MCF 10A (cell line): ENCODE results near the gene WNT5B. TPM values are rescaled to one million over a fixed set of nuclear protein-coding genes. Genes with fewer than 3 reads are reported as not detected.

Source experiments
- BruUV-seq: library from RNA; stranded (reverse); fragments of 400-500 nt; replicated peaks from 2 replicates; lab custom pipeline; 2021; lab: Mats Ljungman, UMichigan
- CTCF ChIA-PET: fragments of 300-600 bp; sonication (Branson Sonifier 250); formaldehyde crosslinking; extraction: SDS; loops from one replicate; lab custom pipeline; 2021; ENCODE audit warnings: antibody characterized with exemption, inconsistent platforms; lab: Yijun Ruan, JAX
- POLR2A ChIA-PET: fragments of 300-600, 350-650 bp; sonication (Branson Sonifier 250); formaldehyde crosslinking; extraction: SDS; loops from one replicate; lab custom pipeline; 2020; ENCODE audit warnings: antibody characterized with exemption, inconsistent platforms; lab: Yijun Ruan, JAX
- DNase-seq: peaks from one replicate; pipeline ENCODE4 v3.0.0-alpha.2; 2018; ENCODE audit not compliant: unreplicated experiment
- H3K27ac Mint-ChIP-seq: one replicate; pipeline ENCODE4 v1.8.0; 2022; ENCODE audit warnings: mild to moderate bottlenecking, low read depth, mixed read lengths; ENCODE audit not compliant: unreplicated experiment
- H3K27me3 Mint-ChIP-seq: one replicate; pipeline ENCODE4 v1.8.0; 2022; ENCODE audit warnings: mixed read lengths; ENCODE audit not compliant: insufficient read depth, unreplicated experiment
- H3K36me3 Mint-ChIP-seq: one replicate; pipeline ENCODE4 v1.8.0; 2022; ENCODE audit warnings: mild to moderate bottlenecking, moderate library complexity, mixed read lengths; ENCODE audit not compliant: insufficient read depth, unreplicated experiment
- H3K4me1 Mint-ChIP-seq: one replicate; pipeline ENCODE4 v1.8.0; 2022; ENCODE audit warnings: mixed read lengths; ENCODE audit not compliant: insufficient read depth, unreplicated experiment
- H3K4me3 Mint-ChIP-seq: one replicate; pipeline ENCODE4 v1.8.0; 2022; ENCODE audit warnings: mild to moderate bottlenecking, moderate library complexity, mixed read lengths; ENCODE audit not compliant: unreplicated experiment
- H3K9me3 Mint-ChIP-seq: one replicate; pipeline ENCODE4 v1.8.0; 2022; ENCODE audit warnings: mixed read lengths; ENCODE audit not compliant: unreplicated experiment
- CTCF ChIP-seq: fragments of 200-600 bp; IDR thresholded peaks from one replicate; pipeline ENCODE4 v1.8.0; 2022; ENCODE audit warnings: antibody characterized with exemption, mild to moderate bottlenecking; ENCODE audit not compliant: unreplicated experiment
- intact Hi-C: fragments of 100-400 bp; cut with micrococcal nuclease; formaldehyde crosslinking; loops from 2 replicates; pipeline ENCODE4 v1.14.1; 2022
- total RNA-seq: library from RNA; stranded (reverse); gene quantifications from 2 replicates; pipeline ENCODE4 v1.2.3, GENCODE V29; 2022

The WNT5B gene
- total RNA-seq, 1 experiment from 2014 or later, result 0.21 TPM

DNA sequence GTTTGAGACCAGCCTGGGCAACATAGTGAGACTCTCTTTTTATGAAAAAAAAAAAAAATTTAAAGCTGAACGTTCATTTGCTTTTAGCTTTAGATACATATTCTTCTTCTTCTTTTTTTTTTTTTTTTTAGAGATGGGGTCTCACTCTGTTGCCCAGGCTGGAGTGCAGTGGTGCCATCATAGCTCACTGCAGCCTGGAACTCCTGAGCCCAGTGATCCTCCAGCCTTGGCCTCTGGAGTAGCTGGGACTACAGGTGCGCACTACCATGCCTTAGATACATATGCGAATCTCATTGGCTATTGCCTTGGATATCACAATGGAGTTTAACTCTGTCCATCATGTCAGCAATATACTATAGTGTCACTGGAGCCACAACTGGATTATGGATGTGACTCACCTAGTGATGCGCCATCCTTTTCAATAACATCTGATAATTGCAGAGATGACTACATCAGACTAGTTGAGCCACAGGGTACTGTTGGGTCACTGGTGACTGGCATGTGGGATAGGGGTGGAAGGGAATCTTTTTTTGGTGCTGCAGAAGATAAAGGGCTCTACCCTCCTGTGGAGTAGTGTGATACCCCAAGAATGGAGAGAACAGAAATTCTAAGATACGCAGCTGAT lies 59.2 kb downstream of the WNT5B start:
- Mint-ChIP-seq H3K4me1 (peaks cover 8% of the 10 kb centered on the region), H3K27ac (no peak overlapping the region), H3K9me3 (no peaks in the 10 kb centered on the region), H3K36me3 (peaks cover 7% of the 10 kb centered on the region), H3K27me3 (no peaks in the 10 kb centered on the region), H3K4me3 (no peak overlapping the region)
- no TSS peak for BruUV-seq
- intact Hi-C loops, result no loop called here
- TF ChIP-seq CTCF, result no peak
- CTCF ChIA-PET, result interaction anchor here (0.8 to 1.5 kb wide), 3 partner anchors 9 to 102 kb away, joined by 3 to 4 read pairs (median 3); no protein-coding TSS in a partner anchor
- POLR2A ChIA-PET, result interaction anchor here (0.7 to 1.4 kb wide), 4 partner anchors 9 to 76 kb away, joined by 3 to 4 read pairs (median 4); no protein-coding TSS in a partner anchor
- no peak for DNase-seq

DNA sequence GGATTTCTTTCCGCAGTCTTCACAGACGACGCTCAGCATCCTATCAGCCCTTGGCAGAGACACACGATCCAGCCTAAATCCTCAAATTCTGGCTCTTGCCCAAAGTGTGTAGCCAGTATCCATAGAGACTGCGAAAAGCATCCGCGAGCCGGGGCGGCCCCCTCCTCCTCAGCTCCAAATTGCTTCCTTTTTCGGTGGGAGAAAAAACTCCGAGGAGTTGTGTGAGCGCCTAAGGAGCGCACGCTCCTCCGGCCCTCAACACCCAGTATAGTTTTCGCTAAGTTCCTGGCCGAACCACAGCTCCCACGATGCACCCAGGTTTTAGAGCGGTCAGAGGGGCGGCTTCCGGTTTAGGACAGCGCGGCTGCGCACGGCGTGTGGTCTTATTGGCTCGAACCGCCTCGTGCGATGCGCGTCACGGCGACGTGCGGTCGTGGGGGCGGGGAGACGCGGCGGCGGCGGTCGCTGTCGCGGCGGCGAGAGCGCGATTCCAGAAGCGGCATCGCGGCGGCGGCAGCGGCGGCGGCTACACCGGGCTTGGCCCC lies 61.6 kb downstream of the WNT5B start, which contains the start of gene ADIPOR2:
ADIPOR2 (plus strand) TSS at position 493 of the 545 bp plus-strand sequence. CDS start 63,274 bp downstream, outside the sequence.
- no peaks in the 10 kb centered on the region for H3K9me3 Mint-ChIP-seq
- intact Hi-C loops, result loop anchor here (1.0 to 2.0 kb wide), 3 partner anchors 38 to 101 kb away; no protein-coding TSS in a partner anchor
- no peak for TF ChIP-seq CTCF
- ChIA-PET CTCF (interaction anchor here (0.6 to 1.7 kb wide), 9 partner anchors 18 to 250 kb away, joined by 3 to 6 read pairs (median 4); no protein-coding TSS in a partner anchor), POLR2A (interaction anchor here (0.7 to 4.1 kb wide), 17 partner anchors 7 to 98 kb away, joined by 3 to 53 read pairs (median 4); no protein-coding TSS in a partner anchor)
- peak within 1 kb of the TSS; percentile 98 for H3K27ac Mint-ChIP-seq
- DNase-seq, result peak; percentile 97
- peaks cover 8% of the 10 kb centered on the region for H3K4me1 Mint-ChIP-seq
- H3K36me3 Mint-ChIP-seq, result peaks cover 16% of the 10 kb centered on the region
- BruUV-seq, result no TSS peak
- peak within 1 kb of the TSS; percentile 80 for H3K4me3 Mint-ChIP-seq
- H3K27me3 Mint-ChIP-seq, result no peaks in the 10 kb centered on the region

DNA sequence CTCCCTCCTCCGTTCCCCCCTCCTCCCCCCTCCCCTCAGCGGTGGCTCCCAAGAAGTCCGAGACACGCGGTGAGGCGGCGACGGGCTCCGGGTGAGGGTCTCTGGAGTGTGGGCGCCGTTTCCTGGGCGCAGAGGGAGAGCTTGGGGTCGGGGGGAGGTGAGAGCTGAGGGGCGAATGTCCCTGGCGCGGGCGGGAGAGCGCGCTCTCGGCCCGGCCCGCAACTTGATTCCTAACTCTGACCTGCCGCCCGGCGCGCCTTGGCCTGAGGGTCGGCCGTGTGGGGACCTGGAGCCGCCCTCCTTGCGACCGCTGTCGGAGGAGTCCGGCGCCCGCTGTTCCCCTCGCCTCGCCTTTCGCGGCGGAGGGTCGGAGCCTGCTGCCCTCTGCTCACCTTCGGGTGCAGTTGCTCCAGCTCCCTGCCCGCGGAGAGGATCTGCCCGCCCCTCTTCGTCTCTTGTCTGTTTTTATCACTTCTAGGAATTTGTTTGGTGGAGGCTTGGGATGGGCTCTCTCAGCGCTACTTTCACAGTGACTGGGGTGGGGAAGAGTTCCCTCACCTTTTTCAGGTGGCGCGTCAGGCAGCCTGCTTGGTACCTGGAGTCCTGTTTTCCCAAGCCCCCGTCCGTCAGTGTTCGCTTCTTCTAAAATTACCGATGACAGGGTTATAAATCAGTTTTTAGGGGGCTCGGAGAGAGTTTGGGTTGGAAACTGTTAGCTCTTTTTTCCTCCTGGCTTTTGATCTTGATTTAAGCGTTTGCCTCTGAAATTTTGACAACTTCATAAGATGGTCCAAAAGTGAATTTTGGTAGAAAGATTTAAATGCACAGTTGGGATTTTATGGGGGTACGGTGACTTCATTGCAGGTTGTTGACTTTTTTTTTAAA lies 62.3 kb downstream of the WNT5B start:
- H3K9me3 Mint-ChIP-seq, result no peaks in the 10 kb centered on the region
- no peak for TF ChIP-seq CTCF
- intact Hi-C loops, result loop anchor here (1.0 to 2.0 kb wide), 3 partner anchors 39 to 100 kb away; no protein-coding TSS in a partner anchor
- H3K27ac Mint-ChIP-seq, result peak overlapping the region; percentile 98
- H3K4me3 Mint-ChIP-seq, result peak overlapping the region; percentile 80
- H3K36me3 Mint-ChIP-seq, result peaks cover 20% of the 10 kb centered on the region
- BruUV-seq, result no TSS peak
- H3K4me1 Mint-ChIP-seq, result peaks cover 15% of the 10 kb centered on the region
- ChIA-PET CTCF (interaction anchor here (0.6 to 1.4 kb wide), 8 partner anchors 25 to 100 kb away, joined by 3 to 8 read pairs (median 4); no protein-coding TSS in a partner anchor), POLR2A (interaction anchor here (0.7 to 4.1 kb wide), 19 partner anchors 9 to 1619 kb away, joined by 3 to 53 read pairs (median 4); no protein-coding TSS in a partner anchor)
- no peaks in the 10 kb centered on the region for H3K27me3 Mint-ChIP-seq
- DNase-seq, result peak; percentile 46
